Osteoblast (primary cell): ENCODE data around the gene EIF4A3. TPM values are rescaled to one million over a fixed set of nuclear protein-coding genes. Genes with fewer than 3 reads are reported as not detected.

Experiments
- DNase-seq: peaks from one replicate; pipeline ENCODE4 v3.0.0; 2011; ENCODE audit warnings: low spot score, mixed read lengths; ENCODE audit not compliant: insufficient read length; ENCODE audit errors: missing footprints
- H2AFZ ChIP-seq: 2 replicates; pipeline ENCODE4 v1.6.0; 2011; ENCODE audit warnings: mild to moderate bottlenecking, low read length
- H3K27ac ChIP-seq: 2 replicates; pipeline ENCODE4 v1.5.1; 2011; ENCODE audit warnings: mild to moderate bottlenecking, low read depth, low read length, moderate library complexity
- H3K27me3 ChIP-seq: 2 replicates; pipeline ENCODE4 v1.6.0; 2012; ENCODE audit warnings: mild to moderate bottlenecking, control low read depth, inconsistent platforms, low read length, moderate library complexity; ENCODE audit not compliant: insufficient read depth
- H3K36me3 ChIP-seq: 2 replicates; pipeline ENCODE4 v1.5.1; 2011; ENCODE audit warnings: mild to moderate bottlenecking, low read length, control low read depth, moderate library complexity; ENCODE audit not compliant: insufficient read depth
- H3K4me1 ChIP-seq: 2 replicates; pipeline ENCODE4 v1.5.1; 2011; ENCODE audit warnings: mild to moderate bottlenecking, low read length, control low read depth, moderate library complexity; ENCODE audit not compliant: insufficient read depth
- H3K4me2 ChIP-seq: 2 replicates; pipeline ENCODE4 v1.6.0; 2011; ENCODE audit warnings: mild to moderate bottlenecking, low read length; ENCODE audit not compliant: insufficient read depth
- H3K4me3 ChIP-seq: fragments of 200-600 bp; sonication (generic); 3 replicates; pipeline ENCODE4 v1.5.1; 2012; ENCODE audit warnings: mild to moderate bottlenecking, low read length, inconsistent platforms; ENCODE audit not compliant: insufficient read depth
- H3K79me2 ChIP-seq: 2 replicates; pipeline ENCODE4 v1.6.0; 2012; ENCODE audit warnings: mild to moderate bottlenecking, low read length, control low read depth, inconsistent platforms; ENCODE audit not compliant: insufficient read depth
- H3K9me3 ChIP-seq: 2 replicates; pipeline ENCODE4 v1.5.1; 2011; ENCODE audit warnings: low read depth, low read length, control low read depth
- H4K20me1 ChIP-seq: 2 replicates; pipeline ENCODE4 v1.6.0; 2012; ENCODE audit warnings: mild to moderate bottlenecking, low read length, control low read depth; ENCODE audit not compliant: insufficient read depth
- CTCF ChIP-seq: IDR thresholded peaks from 2 replicates; pipeline ENCODE4 v1.5.1; 2011; ENCODE audit warnings: mild to moderate bottlenecking, low read depth, low read length, moderate library complexity; ENCODE audit errors: extremely low read depth
- total RNA-seq: library from RNA; depleted of rRNA; stranded (reverse); fragments of >200 nt; gene quantifications from 2 replicates; pipeline ENCODE4 v1.2.3, GENCODE V29; 2012

EIF4A3 gene
- total RNA-seq, 1 donor: 44.5 TPM

GRCh38 chr17:80191865-80192661 is 45.1 kb upstream of the EIF4A3 start:
- H2AFZ ChIP-seq: peak overlapping the region; percentile 63
- peak overlapping the region; percentile 20 for H3K4me3 ChIP-seq
- no peak for DNase-seq
- H3K4me1 ChIP-seq: peaks cover 2% of the 10 kb centered on the region
- peak overlapping the region; percentile 63 for H3K4me2 ChIP-seq
- H4K20me1 ChIP-seq: no peaks in the 10 kb centered on the region
- H3K79me2 ChIP-seq: no peaks in the 10 kb centered on the region
- H3K9me3 ChIP-seq: no peaks in the 10 kb centered on the region
- TF ChIP-seq CTCF: no peak
- no peaks in the 10 kb centered on the region for H3K36me3 ChIP-seq
- no peak overlapping the region for H3K27ac ChIP-seq
- peaks cover 16% of the 10 kb centered on the region for H3K27me3 ChIP-seq

GRCh38 chr17:80191192-80191591 is 44.3 kb upstream of the EIF4A3 start:
- DNase-seq: no peak
- Histone ChIP-seq H3K27me3 (peaks cover 16% of the 10 kb centered on the region), H3K4me2 (no peak overlapping the region), H2AFZ (no peak overlapping the region), H3K4me1 (peaks cover 2% of the 10 kb centered on the region), H3K4me3 (no peak overlapping the region), H3K79me2 (no peaks in the 10 kb centered on the region), H3K9me3 (no peaks in the 10 kb centered on the region), H3K36me3 (no peaks in the 10 kb centered on the region), H4K20me1 (no peaks in the 10 kb centered on the region), H3K27ac (no peak overlapping the region)
- TF ChIP-seq CTCF: no peak

GRCh38 chr17:80190716-80191115 is 43.8 kb upstream of the EIF4A3 start:
- TF ChIP-seq CTCF: no peak
- H3K9me3 ChIP-seq: no peaks in the 10 kb centered on the region
- no peaks in the 10 kb centered on the region for H3K79me2 ChIP-seq
- H3K4me2 ChIP-seq: no peak overlapping the region
- H3K27ac ChIP-seq: no peak overlapping the region
- H3K27me3 ChIP-seq: peaks cover 19% of the 10 kb centered on the region
- no peaks in the 10 kb centered on the region for H4K20me1 ChIP-seq
- H3K36me3 ChIP-seq: no peaks in the 10 kb centered on the region
- no peak overlapping the region for H3K4me3 ChIP-seq
- DNase-seq: no peak
- H2AFZ ChIP-seq: no peak overlapping the region
- peaks cover 2% of the 10 kb centered on the region for H3K4me1 ChIP-seq

- Histone ChIP-seq H3K4me2 (no peak overlapping the region), H3K9me3 (no peaks in the 10 kb centered on the region), H2AFZ (no peak overlapping the region), H3K36me3 (no peaks in the 10 kb centered on the region), H3K4me1 (peaks cover 2% of the 10 kb centered on the region), H4K20me1 (no peaks in the 10 kb centered on the region), H3K79me2 (no peaks in the 10 kb centered on the region), H3K4me3 (no peak overlapping the region), H3K27ac (no peak overlapping the region), H3K27me3 (peaks cover 19% of the 10 kb centered on the region)
- TF ChIP-seq CTCF: no peak
- DNase-seq: no peak
Observed at GRCh38 chr17:80189611-80190010, 42.7 kb upstream of the EIF4A3 start.
